T-cell (primary cell): ENCODE results near the gene PDE6G. TPM values are rescaled to one million over a fixed set of nuclear protein-coding genes. Genes with fewer than 3 reads are reported as not detected.

Source experiments
- total RNA-seq, 35 experiments: library from RNA in 6 of 35; stranded (reverse) in 6 of 35; fragments of 120-200 nt in 1 of 35; gene quantifications; one replicate each; pipeline versions ENCODE4 v1.2.1 to v1.2.4 and lab custom pipeline; 2013 to 2026

Gene PDE6G
- total RNA-seq, 5 donors from 2014 or later (not counting 1 experiment from before 2014, with no cell fraction given), result 0.33 to 4.6 (median 1.8) TPM

Other genes with a start within 250 kb of the PDE6G start
- 1,000 to 10,000 TPM; 1,183 to 1,383 (median 1,262) TPM for gene ACTG1, start 143.7 kb downstream of the PDE6G start, total RNA-seq
- gene FSCN2, start 128.2 kb downstream of the PDE6G start, total RNA-seq, result 1 to 10 TPM in 3 of 5 donors, under 1 TPM in 2; 0.91 to 4.2 (median 1.2) TPM
- gene FAAP100, start 104.2 kb downstream of the PDE6G start, total RNA-seq, result 10 to 100 TPM; 31.7 to 62.1 (median 59.0) TPM
- gene NPLOC4, start 19.4 kb downstream of the PDE6G start, total RNA-seq, result 10 to 100 TPM; 79.0 to 96.1 (median 87.2) TPM
- 1 to 10 TPM in 2 of 5 donors, under 1 TPM in 3; 0.58 to 1.5 (median 0.66) TPM for gene TSPAN10, start 19.3 kb downstream of the PDE6G start, total RNA-seq
- gene OXLD1, start 10.1 kb upstream of the PDE6G start, total RNA-seq, result 10 to 100 TPM; 34.1 to 93.3 (median 68.1) TPM
- 10 to 100 TPM; 15.9 to 33.9 (median 30.0) TPM for gene CCDC137, start 10.2 kb upstream of the PDE6G start, total RNA-seq
- 10 to 100 TPM; 30.9 to 51.0 (median 39.3) TPM for gene ARL16, start 27.3 kb upstream of the PDE6G start, total RNA-seq
- gene HGS, start 27.5 kb upstream of the PDE6G start, total RNA-seq, result 100 to 1,000 TPM; 114 to 205 (median 181) TPM
- 10 to 100 TPM; 18.5 to 33.5 (median 31.4) TPM for gene MRPL12, start 46.8 kb upstream of the PDE6G start, total RNA-seq
- gene SLC25A10, start 55.7 kb upstream of the PDE6G start, total RNA-seq, result 1 to 10 TPM; 3.3 to 8.3 (median 7.4) TPM
- gene GCGR, start 147.6 kb upstream of the PDE6G start, total RNA-seq, result under 1 TPM in 1 of 5 donors, not detected in 4; 0.13 TPM
- gene MCRIP1, start 176.7 kb upstream of the PDE6G start, total RNA-seq, result 10 to 100 TPM; 46.4 to 92.4 (median 77.1) TPM
- not detected for gene PPP1R27, start 178.5 kb upstream of the PDE6G start, total RNA-seq
- 100 to 1,000 TPM; 228 to 324 (median 269) TPM for gene P4HB, start 204.0 kb upstream of the PDE6G start, total RNA-seq
- gene ARHGDIA, start 214.8 kb upstream of the PDE6G start, total RNA-seq, result 100 to 1,000 TPM; 473 to 577 (median 504) TPM
- 10 to 100 TPM; 58.2 to 82.9 (median 63.4) TPM for gene ALYREF, start 235.0 kb upstream of the PDE6G start, total RNA-seq
- gene ANAPC11, start 235.2 kb upstream of the PDE6G start, total RNA-seq, result 10 to 100 TPM; 37.6 to 61.3 (median 51.1) TPM
- under 1 TPM; 0.16 to 0.51 (median 0.41) TPM for gene NPB, start 245.7 kb upstream of the PDE6G start, total RNA-seq